Small intestine (tissue), 7 donors: Measurements from ENCODE around the gene CALHM4. TPM values are rescaled to one million over a fixed set of nuclear protein-coding genes. Genes with fewer than 3 reads are reported as not detected.

ENCODE experiments used
- DNase-seq, 2 donors: peaks; one replicate each; pipeline versions ENCODE4 v3.0.0 to v3.0.0-alpha.2; 2013
- FAIRE-seq: peaks from 2 replicates; lab custom pipeline; 2012; peaks lifted over from hg19 to GRCh38; lab: Jason Lieb, UNC
- H3K27ac ChIP-seq, 3 donors: one replicate each; pipeline ENCODE4 v1.5.1; 2013; ENCODE audit warnings: low read length in 2 of 3, mild to moderate bottlenecking in 2 of 3, control low read depth in 1 of 3, inconsistent platforms in 1 of 3, low read depth in 1 of 3, moderate library complexity in 1 of 3
- H3K27me3 ChIP-seq, 3 donors: one replicate each; pipeline ENCODE4 v1.6.1; 2013; ENCODE audit warnings: low read length in 3 of 3, inconsistent platforms in 1 of 3; ENCODE audit not compliant: control insufficient read depth in 3 of 3, insufficient read depth in 3 of 3
- H3K36me3 ChIP-seq, 3 donors: one replicate each; pipeline ENCODE4 v1.6.1; 2013; ENCODE audit warnings: low read length in 3 of 3, inconsistent platforms in 1 of 3, low read depth in 1 of 3, mild to moderate bottlenecking in 1 of 3, moderate library complexity in 1 of 3; ENCODE audit not compliant: control insufficient read depth in 3 of 3, insufficient read depth in 2 of 3
- H3K4me1 ChIP-seq, 3 donors: one replicate each; pipeline ENCODE4 v1.6.1; 2013; ENCODE audit warnings: low read length in 2 of 3, inconsistent platforms in 1 of 3, low read depth in 1 of 3, mild to moderate bottlenecking in 1 of 3, moderate library complexity in 1 of 3; ENCODE audit not compliant: control insufficient read depth in 3 of 3, insufficient read depth in 2 of 3
- H3K4me3 ChIP-seq, 3 donors: one replicate each; pipeline ENCODE4 v1.5.1; 2013; ENCODE audit warnings: low read length in 3 of 3, control low read depth in 1 of 3, inconsistent platforms in 1 of 3, low read depth in 1 of 3, mild to moderate bottlenecking in 1 of 3, moderate library complexity in 1 of 3
- H3K9me3 ChIP-seq, 2 donors: one replicate each; pipeline ENCODE4 v1.6.1; 2013; ENCODE audit warnings: low read depth in 1 of 2, low read length in 1 of 2; ENCODE audit not compliant: control insufficient read depth in 2 of 2, insufficient read depth in 1 of 2
- WGBS, 3 donors: extraction: QIAGEN DNeasy Blood & Tissue Kit; methylation state at CpG; one replicate each; pipeline ENCODE4 v1.1.7; 2013; 5-methylcytosine and 5-hydroxymethylcytosine counted together
- polyA plus RNA-seq, 4 donors: library from polyadenylated mRNA; stranded (reverse) in 3 of 4; unstranded in 1 of 4; fragments of 200-250 nt in 3 of 4; fragments of 120-200 nt in 1 of 4; gene quantifications; one replicate each; pipeline versions ENCODE4 v1.2.1 to v1.2.3, GENCODE V29; 2013
- donor health status: healthy with polysubstance abuse.
- donor health status: control.
- donor health status: control.
- donor health status: Bipolar disorder and iron deficiency.
- donor health status: healthy.

Gene CALHM4
- polyA plus RNA-seq, 4 donors = not detected

DNA sequence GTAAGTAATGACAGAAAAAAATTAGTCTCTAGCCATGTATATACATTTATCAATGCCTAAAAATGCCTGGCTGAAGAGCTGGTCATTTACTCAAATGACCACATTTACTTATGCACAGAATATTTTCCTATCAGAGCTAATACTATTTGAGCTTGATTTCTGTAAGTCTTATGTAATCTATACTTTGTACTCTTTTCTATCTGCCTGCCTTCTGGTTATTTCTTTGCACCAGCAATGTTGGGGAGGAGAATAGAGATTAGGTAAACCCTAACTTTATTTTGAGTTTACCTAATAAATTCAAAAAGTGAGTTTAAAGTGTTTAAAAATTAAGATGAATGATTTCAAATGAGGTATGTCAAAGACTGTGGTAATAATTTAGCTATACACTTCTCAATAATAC lies 38.4 kb upstream of the CALHM4 start:
- Histone ChIP-seq H3K9me3 (no peaks in the 10 kb centered on the region), H3K4me3 (no peak overlapping the region)

GRCh38 chr6:116518621-116519368 lies 34.8 kb upstream of the CALHM4 start:
- Histone ChIP-seq H3K4me3 (no peak overlapping the region), H3K4me1 (peaks cover 0 to 3% (median 0%) of the 10 kb centered on the region in 3 donors), H3K27me3 (no peaks in the 10 kb centered on the region), H3K9me3 (no peaks in the 10 kb centered on the region), H3K27ac (no peak overlapping the region), H3K36me3 (no peaks in the 10 kb centered on the region)
- 75 to 89% (median 83%) methylated on average over 4 of the region's 4 CpGs for WGBS, 3 donors
- FAIRE-seq (no peak), DNase-seq (no peak)

More for the DNA sequence above, 38.4 kb upstream of the CALHM4 start:
- no peaks in the 10 kb centered on the region for H3K36me3 ChIP-seq
- DNase-seq (no peak), FAIRE-seq (no peak)
- H3K4me1 ChIP-seq = peaks cover 0 to 3% (median 0%) of the 10 kb centered on the region in 3 donors
- H3K27ac ChIP-seq = no peak overlapping the region
- no peaks in the 10 kb centered on the region for H3K27me3 ChIP-seq

- Histone ChIP-seq H3K27ac (no peak overlapping the region), H3K27me3 (no peaks in the 10 kb centered on the region), H3K9me3 (no peaks in the 10 kb centered on the region), H3K4me3 (no peak overlapping the region), H3K36me3 (no peaks in the 10 kb centered on the region), H3K4me1 (no peaks in the 10 kb centered on the region)
- 95 to 98% (median 96%) methylated on average over 2 of the region's 2 CpGs for WGBS, 3 donors
- DNase-seq (no peak), FAIRE-seq (no peak)
Measured at GRCh38 chr6:116522896-116523295, 30.7 kb upstream of the CALHM4 start.

DNA sequence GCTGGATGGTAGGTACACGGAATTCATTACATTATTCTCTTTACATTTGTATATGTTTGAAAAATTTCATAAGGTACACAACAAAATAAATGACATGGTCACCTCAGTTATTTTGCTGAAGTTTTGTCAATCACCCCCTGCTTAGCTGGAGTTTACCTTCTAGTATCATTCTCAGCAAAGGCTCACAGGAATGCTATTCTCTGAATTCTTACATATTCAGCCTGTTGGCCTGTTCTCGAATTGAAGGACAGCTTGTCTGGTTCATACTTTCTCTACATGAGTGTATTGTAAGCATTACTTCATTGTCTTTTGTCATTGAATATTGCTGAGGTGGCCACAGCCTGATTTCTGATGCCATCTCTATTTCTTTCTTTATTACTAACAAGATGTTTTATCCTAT lies 29.3 kb upstream of the CALHM4 start:
- H3K9me3 ChIP-seq = no peaks in the 10 kb centered on the region
- H3K27me3 ChIP-seq = no peaks in the 10 kb centered on the region
- no peak overlapping the region for H3K27ac ChIP-seq
- FAIRE-seq = no peak
- no peak for DNase-seq
- no peaks in the 10 kb centered on the region for H3K4me1 ChIP-seq
- H3K4me3 ChIP-seq = no peak overlapping the region
- 79 to 90% (median 88%) methylated on average over 2 of the region's 2 CpGs for WGBS, 3 donors
- H3K36me3 ChIP-seq = no peaks in the 10 kb centered on the region

- no peaks in the 10 kb centered on the region for H3K9me3 ChIP-seq
- H3K4me1 ChIP-seq = no peaks in the 10 kb centered on the region
- no peaks in the 10 kb centered on the region for H3K36me3 ChIP-seq
- DNase-seq = no peak
- 85 to 93% (median 89%) methylated on average over 1 of the region's 1 CpG for WGBS, 3 donors
- H3K4me3 ChIP-seq = no peak overlapping the region
- H3K27me3 ChIP-seq = no peaks in the 10 kb centered on the region
- no peak for FAIRE-seq
- no peak overlapping the region for H3K27ac ChIP-seq
Measured at GRCh38 chr6:116528133-116528532, 25.4 kb upstream of the CALHM4 start.

DNA sequence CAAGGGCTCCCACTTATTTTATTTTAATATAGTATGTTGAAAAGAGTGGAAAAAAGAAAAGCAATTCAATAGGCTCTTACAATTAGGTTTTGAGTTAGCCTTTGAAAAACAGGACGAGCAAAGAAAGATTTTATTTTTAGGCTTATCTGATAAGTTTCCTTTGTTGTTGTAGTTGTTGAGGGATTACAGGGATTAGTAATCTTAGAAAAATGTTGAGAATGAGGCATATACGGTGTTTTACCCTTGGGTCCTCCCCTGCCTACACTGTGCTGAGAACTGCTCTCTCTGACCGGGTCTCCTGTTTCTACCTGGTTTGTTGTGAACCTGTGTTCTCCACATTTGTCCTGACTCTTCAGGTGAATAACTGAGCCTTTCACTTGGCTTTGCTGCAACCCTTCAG lies 24.8 kb upstream of the CALHM4 start:
- WGBS, 3 donors = 54 to 66% (median 60%) methylated on average over 3 of the region's 3 CpGs
- no peaks in the 10 kb centered on the region for H3K4me1 ChIP-seq
- H3K36me3 ChIP-seq = no peaks in the 10 kb centered on the region
- H3K27ac ChIP-seq = no peak overlapping the region
- no peaks in the 10 kb centered on the region for H3K9me3 ChIP-seq
- H3K27me3 ChIP-seq = no peaks in the 10 kb centered on the region
- FAIRE-seq (no peak), DNase-seq (no peak)
- H3K4me3 ChIP-seq = no peak overlapping the region

- WGBS, 3 donors = 76 to 85% (median 79%) methylated on average over 3 of the region's 3 CpGs
Measured at GRCh38 chr6:116529466-116530290, 23.9 kb upstream of the CALHM4 start.

GRCh38 chr6:116530436-116530835 lies 23.1 kb upstream of the CALHM4 start:
- H3K4me1 ChIP-seq = no peaks in the 10 kb centered on the region
- FAIRE-seq (no peak), DNase-seq (no peak)
- H3K27ac ChIP-seq = no peak overlapping the region
- no peaks in the 10 kb centered on the region for H3K9me3 ChIP-seq
- H3K4me3 ChIP-seq = no peak overlapping the region
- no peaks in the 10 kb centered on the region for H3K36me3 ChIP-seq
- no peaks in the 10 kb centered on the region for H3K27me3 ChIP-seq
- 65% methylated on average over 2 of the region's 2 CpGs for WGBS, 3 donors

More at GRCh38 chr6:116529466-116530290, 23.9 kb upstream of the CALHM4 start:
- Histone ChIP-seq H3K4me1 (no peaks in the 10 kb centered on the region), H3K27ac (no peak overlapping the region), H3K27me3 (no peaks in the 10 kb centered on the region), H3K4me3 (no peak overlapping the region), H3K9me3 (no peaks in the 10 kb centered on the region), H3K36me3 (no peaks in the 10 kb centered on the region)
- no peak for DNase-seq
- FAIRE-seq = no peak
